ENCODE results near the gene GNAS-AS1.

DNA sequence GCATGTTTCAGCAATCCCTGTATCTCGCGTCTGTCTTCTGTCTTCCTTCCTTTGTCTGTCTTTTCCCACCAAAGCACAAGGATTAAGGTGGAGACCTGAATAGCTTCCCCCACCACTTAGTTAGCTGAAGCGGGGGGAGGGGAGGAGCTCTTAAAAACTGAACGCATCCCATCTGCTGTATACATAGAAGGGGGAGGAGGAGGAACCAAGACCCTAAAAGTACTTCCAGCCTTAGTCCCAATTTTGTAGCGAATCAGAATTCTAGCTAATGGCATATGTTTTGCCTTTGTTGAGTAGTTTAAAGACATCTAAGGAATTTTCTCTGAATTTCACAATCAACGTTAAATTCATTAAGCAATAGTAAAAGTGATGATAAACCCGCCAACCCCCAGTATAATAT, 49.7 kb upstream of the GNAS-AS1 start:
- TF ChIP-seq EZH2 (IDR thresholded peaks at IDR 0.05; ENCODE audit: low read length, missing control alignments), result no peak
- TF ChIP-seq CTCF (conservative IDR thresholded peaks at IDR 0.05 in 1 of 2, IDR thresholded peaks at IDR 0.05 in 1 of 2; ENCODE audit: low read depth in 1 of 2, low read length in 2 of 2), result no peak
